H1 (cell line): ENCODE measurements around the gene UBASH3B. TPM values are rescaled to one million over a fixed set of nuclear protein-coding genes. Genes with fewer than 3 reads are reported as not detected.

Experiments used
- CTCF ChIA-PET: fragments of 300-600 bp; sonication (Branson Sonifier 250); formaldehyde crosslinking; loops from one replicate; lab custom pipeline; 2021; ENCODE audit not compliant: partially characterized antibody; lab: Charles Lee
- POLR2A ChIA-PET: fragments of 300-600 bp; sonication (Branson Sonifier 250); formaldehyde crosslinking; loops from one replicate; lab custom pipeline; 2021; ENCODE audit warnings: inconsistent platforms; ENCODE audit not compliant: partially characterized antibody; lab: Charles Lee
- DNase-seq, 2 experiments: peaks; one replicate each; pipeline versions ENCODE4 v3.0.0 to v3.0.0-alpha.2; 2010 to 2022; ENCODE audit warnings: low spot score in 2 of 2, low read depth in 1 of 2, mixed read lengths in 1 of 2
- FAIRE-seq: peaks from 2 replicates; lab custom pipeline; 2011; peaks lifted over from hg19 to GRCh38; lab: Jason Lieb, UNC
- H2AFZ ChIP-seq: 2 replicates; pipeline ENCODE4 v1.8.1; 2012; ENCODE audit warnings: low read length, inconsistent platforms
- H2AK5ac ChIP-seq: 2 replicates; pipeline ENCODE4 v1.6.1; 2013; ENCODE audit warnings: low read depth, low read length
- H2BK120ac ChIP-seq: replicated peaks from 2 replicates; pipeline ENCODE3; 2013; ENCODE audit warnings: low read depth, low read length, inconsistent platforms
- H2BK12ac ChIP-seq: 2 replicates; pipeline ENCODE4 v1.6.1; 2013; ENCODE audit warnings: low read depth, low read length
- H2BK15ac ChIP-seq: 2 replicates; pipeline ENCODE4 v1.6.1; 2013; ENCODE audit warnings: low read length
- H2BK20ac ChIP-seq: 2 replicates; pipeline ENCODE4 v1.6.1; 2013; ENCODE audit warnings: low read length
- H2BK5ac ChIP-seq: 2 replicates; pipeline ENCODE4 v1.6.1; 2013; ENCODE audit warnings: low read depth, low read length
- H3K14ac ChIP-seq: 2 replicates; pipeline ENCODE4 v1.6.1; 2013; ENCODE audit warnings: inconsistent platforms; ENCODE audit not compliant: insufficient read length
- H3K18ac ChIP-seq: 2 replicates; pipeline ENCODE4 v1.6.1; 2013; ENCODE audit warnings: low read length; ENCODE audit errors: extremely low read depth
- H3K23ac ChIP-seq: 2 replicates; pipeline ENCODE4 v1.6.1; 2013; ENCODE audit warnings: inconsistent platforms; ENCODE audit not compliant: insufficient read length
- H3K23me2 ChIP-seq: 2 replicates; pipeline ENCODE4 v1.6.1; 2013; ENCODE audit warnings: low read depth, low read length
- H3K27ac ChIP-seq: 2 replicates; pipeline ENCODE4 v1.6.1; 2011; ENCODE audit warnings: low read depth, low read length, inconsistent platforms
- H3K27me3 ChIP-seq, 4 experiments: replicated peaks in 1 of 4; 1 replicate in 1 of 4; 2 replicates in 3 of 4; pipeline versions ENCODE4 v1.6.1 to v1.8.1; 2011 to 2013; ENCODE audit warnings: low read length in 3 of 4, mild to moderate bottlenecking in 3 of 4, inconsistent platforms in 2 of 4, mixed read lengths in 2 of 4, moderate library complexity in 1 of 4; ENCODE audit not compliant: control insufficient read depth in 3 of 4, insufficient read depth in 3 of 4; ENCODE audit errors: extremely low read depth in 1 of 4
- H3K36me3 ChIP-seq, 4 experiments: 2 replicates each; pipeline versions ENCODE4 v1.6.1 to v1.8.1; 2011 to 2013; ENCODE audit warnings: mild to moderate bottlenecking in 4 of 4, low read length in 3 of 4, moderate library complexity in 2 of 4, control low read depth in 1 of 4, inconsistent platforms in 1 of 4; ENCODE audit not compliant: insufficient read depth in 4 of 4, control insufficient read depth in 2 of 4
- H3K4ac ChIP-seq: replicated peaks from 2 replicates; pipeline ENCODE3; 2013; ENCODE audit warnings: low read length, low read depth, mixed read lengths, inconsistent platforms; ENCODE audit not compliant: insufficient read length
- H3K4me1 ChIP-seq, 4 experiments: replicated peaks in 1 of 4; 1 replicate in 1 of 4; 2 replicates in 3 of 4; pipeline versions ENCODE4 v1.6.1 to v1.8.1; 2011 to 2013; ENCODE audit warnings: low read length in 3 of 4, inconsistent platforms in 2 of 4, mixed read lengths in 1 of 4; ENCODE audit not compliant: insufficient read depth in 4 of 4, control insufficient read depth in 3 of 4
- H3K4me2 ChIP-seq, 2 experiments: 2 replicates each; pipeline versions ENCODE4 v1.6.1 to v1.8.1; 2011 to 2013; ENCODE audit warnings: low read depth in 2 of 2, low read length in 2 of 2, control low read depth in 1 of 2, inconsistent platforms in 1 of 2, mild to moderate bottlenecking in 1 of 2; ENCODE audit not compliant: insufficient read depth in 1 of 2
- H3K4me3 ChIP-seq, 4 experiments: fragments of 200-600, 300-600 bp in 1 of 4; sonication (generic), shearing (Covaris generic), sonication (Bioruptor Twin) in 1 of 4; 2 replicates each; pipeline versions ENCODE4 v1.5.1 to v1.8.1; 2011 to 2016; ENCODE audit warnings: low read length in 4 of 4, low read depth in 3 of 4, control low read depth in 2 of 4, inconsistent platforms in 2 of 4, mild to moderate bottlenecking in 2 of 4, mixed read lengths in 1 of 4, moderate library complexity in 1 of 4; ENCODE audit not compliant: insufficient read depth in 2 of 4; ENCODE audit errors: extremely low read depth in 1 of 4
- H3K56ac ChIP-seq: replicated peaks from 2 replicates; pipeline ENCODE3; 2013; ENCODE audit warnings: low read depth, mild to moderate bottlenecking, mixed read lengths, low read length, inconsistent platforms; ENCODE audit not compliant: insufficient read length
- H3K79me1 ChIP-seq: 2 replicates; pipeline ENCODE4 v1.6.1; 2013; ENCODE audit warnings: low read depth, low read length, control low read depth
- H3K79me2 ChIP-seq, 2 experiments: 2 replicates each; pipeline versions ENCODE4 v1.6.1 to v1.8.1; 2012 to 2013; ENCODE audit warnings: low read length in 2 of 2, mild to moderate bottlenecking in 2 of 2, inconsistent platforms in 1 of 2; ENCODE audit not compliant: insufficient read depth in 2 of 2, control insufficient read depth in 1 of 2
- H3K9ac ChIP-seq, 4 experiments: replicated peaks in 1 of 4; 1 replicate in 1 of 4; 2 replicates in 3 of 4; pipeline versions ENCODE4 v1.6.1 to v1.8.1; 2011 to 2013; ENCODE audit warnings: low read depth in 3 of 4, low read length in 3 of 4, control low read depth in 2 of 4, mild to moderate bottlenecking in 2 of 4, moderate library complexity in 2 of 4, inconsistent platforms in 1 of 4; ENCODE audit errors: extremely low read depth in 1 of 4
- H3K9me3 ChIP-seq, 2 experiments: 2 replicates each; pipeline versions ENCODE4 v1.6.1 to v1.8.1; 2012 to 2013; ENCODE audit warnings: mild to moderate bottlenecking in 2 of 2, moderate library complexity in 2 of 2, control low read depth in 1 of 2, inconsistent platforms in 1 of 2, low read depth in 1 of 2, low read length in 1 of 2, mixed read lengths in 1 of 2; ENCODE audit not compliant: insufficient read depth in 2 of 2
- H4K20me1 ChIP-seq, 2 experiments: replicated peaks in 1 of 2; 2 replicates each; pipeline versions ENCODE3 to v1.8.1; 2011 to 2013; ENCODE audit warnings: inconsistent platforms in 2 of 2, low read length in 2 of 2, mild to moderate bottlenecking in 1 of 2; ENCODE audit not compliant: insufficient read depth in 2 of 2, control insufficient read depth in 1 of 2
- H4K5ac ChIP-seq: 2 replicates; pipeline ENCODE4 v1.6.1; 2013; ENCODE audit warnings: low read length, low read depth, mixed read lengths, inconsistent platforms; ENCODE audit not compliant: insufficient read length
- H4K8ac ChIP-seq: 2 replicates; pipeline ENCODE4 v1.8.0; 2013; ENCODE audit warnings: mild to moderate bottlenecking, moderate library complexity, low read length, inconsistent platforms; ENCODE audit not compliant: insufficient read depth; ENCODE audit errors: extremely low read depth
- H4K91ac ChIP-seq: replicated peaks from 2 replicates; pipeline ENCODE3; 2013; ENCODE audit warnings: low read length, mixed read lengths, inconsistent platforms; ENCODE audit not compliant: insufficient read length
- KDM1A ChIP-seq: fragments of 200-600, 300-600 bp; sonication (generic); IDR thresholded peaks from 2 replicates; pipeline ENCODE4 v1.7.1; 2016; ENCODE audit warnings: mild to moderate bottlenecking, low read length, borderline replicate concordance
- WGBS, 2 experiments: shearing (Covaris generic) in 1 of 2; methylation state at CpG; one replicate each; pipeline versions ENCODE4 v1.1.6 to v1.1.7; 2013 to 2015; ENCODE audit warnings: low lambda C conversion rate in 2 of 2, mixed read lengths in 2 of 2, inconsistent platforms in 1 of 2, low coverage in 1 of 2, missing lambda C conversion rate in 1 of 2; ENCODE audit not compliant: insufficient replicate concordance in 2 of 2, insufficient coverage in 1 of 2, insufficient read length in 1 of 2; ENCODE audit errors: extremely low coverage in 1 of 2, missing lambda C conversion rate in 1 of 2; 5-methylcytosine and 5-hydroxymethylcytosine counted together
- polyA plus RNA-seq, 7 experiments: library from polyadenylated mRNA; depleted of rRNA in 3 of 7; stranded (reverse) in 5 of 7; unstranded in 2 of 7; fragments of >200 nt in 5 of 7; fragments of 200-250 nt in 2 of 7; gene quantifications; 1 replicate in 5 of 7; 2 replicates in 1 of 7; 4 replicates in 1 of 7; pipeline versions ENCODE4 v1.2.1 to v1.2.3, GENCODE V29; 2011 to 2013; ENCODE audit warnings: missing spikeins in 2 of 7, mixed read lengths in 2 of 7
- total RNA-seq: library from RNA; stranded (reverse); fragmentation: NEBNext Ultra II Directional; extraction: Animal tissue kit (Norgen Biotek cat#: 25700); gene quantifications from 2 replicates; pipeline ENCODE4 v1.2.1, GENCODE V29; 2021

Gene UBASH3B
- total and polyA plus RNA-seq, 2 of the 8 experiments (the other 6 are each of a cell fraction or from before 2014, with no cell fraction given): 7.5 to 9.5 TPM

GRCh38 chr11:122809866-122810265 is 154.3 kb downstream of the UBASH3B start:
- H3K27ac ChIP-seq: no peak overlapping the region
- H2BK15ac ChIP-seq: no peak overlapping the region
- no peaks in the 10 kb centered on the region for H3K27me3 ChIP-seq
- H4K91ac ChIP-seq: no peak overlapping the region
- no peak overlapping the region for H2BK12ac ChIP-seq
- WGBS, 2 experiments: 78% methylated on average over 3 of the region's 3 CpGs; no CpG with 5 or more reads in 1 of the 2 experiments
- no peaks in the 10 kb centered on the region for H4K20me1 ChIP-seq
- H3K4me2 ChIP-seq: no peak overlapping the region
- H2AK5ac ChIP-seq: no peak overlapping the region
- H3K4me3 ChIP-seq: no peak overlapping the region
- H3K18ac ChIP-seq: no peak overlapping the region
- H3K4ac ChIP-seq: no peak overlapping the region
- no peak overlapping the region for H4K8ac ChIP-seq
- no peak overlapping the region for H4K5ac ChIP-seq
- no peak overlapping the region for H3K9ac ChIP-seq
- FAIRE-seq: no peak
- H3K56ac ChIP-seq: no peak overlapping the region
- no peaks in the 10 kb centered on the region for H3K9me3 ChIP-seq
- no peak overlapping the region for H2AFZ ChIP-seq
- POLR2A ChIA-PET: no interaction called here
- no peak for DNase-seq
- TF ChIP-seq KDM1A: no peak
- no peaks in the 10 kb centered on the region for H3K36me3 ChIP-seq
- peaks cover 0 to 10% (median 7%) of the 10 kb centered on the region in 4 experiments; a peak in 5 of 7 replicates for H3K4me1 ChIP-seq
- H3K79me1 ChIP-seq: no peaks in the 10 kb centered on the region
- no peak overlapping the region for H2BK120ac ChIP-seq
- no peaks in the 10 kb centered on the region for H3K23me2 ChIP-seq
- H2BK5ac ChIP-seq: no peak overlapping the region
- CTCF ChIA-PET: interaction anchor here (0.7 to 6.1 kb wide), 4 partner anchors 14 to 183 kb away, joined by 3 to 56 read pairs (median 4); no protein-coding TSS in a partner anchor
- no peak overlapping the region for H3K14ac ChIP-seq
- no peak overlapping the region for H3K23ac ChIP-seq
- H2BK20ac ChIP-seq: no peak overlapping the region
- H3K79me2 ChIP-seq: no peaks in the 10 kb centered on the region
